B cell (primary cell): Measurements from ENCODE around the gene SMC4. TPM values are rescaled to one million over a fixed set of nuclear protein-coding genes. Genes with fewer than 3 reads are reported as not detected.

Experiments used
- ATAC-seq: fragments of 200-7000 bp; cut with Tn5 transposase; one replicate; pipeline ENCODE4 v1.10.0; 2021; ENCODE audit warnings: low read depth, mild to moderate bottlenecking, moderate number of reproducible peaks, moderate library complexity
- CTCF ChIA-PET: fragments of 350-600 bp; sonication (Branson Sonifier 250); formaldehyde crosslinking; loops from one replicate; lab custom pipeline; 2021; ENCODE audit warnings: antibody characterized with exemption, inconsistent platforms; lab: Charles Lee
- POLR2A ChIA-PET: fragments of 350-600 bp; sonication (Branson Sonifier 250); formaldehyde crosslinking; loops from one replicate; lab custom pipeline; 2021; ENCODE audit warnings: antibody characterized with exemption; lab: Charles Lee
- DNase-seq: peaks from one replicate; pipeline ENCODE4 v3.0.0; 2013
- H2AFZ ChIP-seq: 2 replicates; pipeline ENCODE4 v1.6.1; 2012; ENCODE audit warnings: mild to moderate bottlenecking, low read depth, low read length; ENCODE audit not compliant: insufficient read depth, poor library complexity, severe bottlenecking
- H3K27ac ChIP-seq, 2 donors: 1 replicate in 1 of 2; 2 replicates in 1 of 2; pipeline ENCODE4 v1.5.1; 2012 to 2013; ENCODE audit warnings: low read length in 2 of 2, mild to moderate bottlenecking in 2 of 2, moderate library complexity in 1 of 2
- H3K27me3 ChIP-seq, 4 experiments: fragments of 200-600 bp in 1 of 4; sonication (generic) in 1 of 4; replicated peaks in 1 of 4; 1 replicate in 2 of 4; 2 replicates in 2 of 4; pipeline versions ENCODE4 v1.6.1 to v1.7.0; 2013 to 2016; ENCODE audit warnings: low read length in 3 of 4, mild to moderate bottlenecking in 2 of 4, mixed read lengths in 1 of 4, moderate library complexity in 1 of 4; ENCODE audit not compliant: insufficient read depth in 4 of 4, control insufficient read depth in 3 of 4; ENCODE audit errors: control extremely low read depth in 1 of 4
- H3K36me3 ChIP-seq, 2 experiments: replicated peaks in 1 of 2; 1 replicate in 1 of 2; 2 replicates in 1 of 2; pipeline versions ENCODE4 v1.6.1 to v1.7.1; 2013; ENCODE audit warnings: low read length in 1 of 2; ENCODE audit not compliant: insufficient read depth in 2 of 2, control insufficient read depth in 1 of 2; ENCODE audit errors: control extremely low read depth in 1 of 2, extremely low read depth in 1 of 2
- H3K4me1 ChIP-seq, 2 donors: fragments of 200-600 bp in 1 of 2; sonication (generic) in 1 of 2; 1 replicate in 1 of 2; 2 replicates in 1 of 2; pipeline versions ENCODE4 v1.5.1 to v1.6.1; 2013 to 2017; ENCODE audit warnings: low read length in 2 of 2; ENCODE audit not compliant: control insufficient read depth in 2 of 2, insufficient read depth in 2 of 2
- H3K4me2 ChIP-seq: replicated peaks from 2 replicates; pipeline ENCODE3; 2012; ENCODE audit warnings: mild to moderate bottlenecking, low read depth, low read length; ENCODE audit not compliant: poor library complexity, severe bottlenecking
- H3K4me3 ChIP-seq, 5 experiments: fragments of 200-600 bp in 1 of 5; sonication (generic) in 1 of 5; 1 replicate in 3 of 5; 2 replicates in 2 of 5; pipeline versions ENCODE4 v1.5.1 to v1.7.0; 2011 to 2016; ENCODE audit warnings: low read length in 4 of 5, mild to moderate bottlenecking in 4 of 5, low read depth in 2 of 5, control low read depth in 1 of 5, moderate library complexity in 1 of 5; ENCODE audit not compliant: insufficient read depth in 1 of 5; ENCODE audit errors: control extremely low read depth in 1 of 5, extremely low read depth in 1 of 5
- H3K79me2 ChIP-seq: fragments of 200-600 bp; sonication (generic); one replicate; pipeline ENCODE4 v1.6.0; 2016; ENCODE audit warnings: low read length; ENCODE audit not compliant: control insufficient read depth, insufficient read depth
- H3K9ac ChIP-seq: fragments of 200-600 bp; sonication (generic); 2 replicates; pipeline ENCODE4 v1.6.1; 2017; ENCODE audit warnings: mild to moderate bottlenecking, low read length, moderate library complexity
- H3K9me3 ChIP-seq, 3 donors: one replicate each; pipeline versions ENCODE4 v1.6.1 to v1.7.1; 2013; ENCODE audit warnings: low read length in 2 of 3; ENCODE audit not compliant: control insufficient read depth in 2 of 3, insufficient read depth in 1 of 3; ENCODE audit errors: control extremely low read depth in 1 of 3
- H4K20me1 ChIP-seq: 2 replicates; pipeline ENCODE4 v1.6.0; 2012; ENCODE audit warnings: mild to moderate bottlenecking, low read length; ENCODE audit not compliant: insufficient read depth, control insufficient read depth, poor library complexity, severe bottlenecking
- H3K27ac Mint-ChIP-seq: one replicate; pipeline ENCODE4 v1.8.0; 2021; ENCODE audit warnings: mixed read lengths
- H3K27me3 Mint-ChIP-seq: one replicate; pipeline ENCODE4 v1.8.0; 2021; ENCODE audit warnings: mixed read lengths
- H3K4me1 Mint-ChIP-seq: one replicate; pipeline ENCODE4 v1.8.0; 2021; ENCODE audit warnings: mixed read lengths
- H3K4me3 Mint-ChIP-seq: one replicate; pipeline ENCODE4 v1.8.0; 2021; ENCODE audit warnings: mixed read lengths
- H3K9me3 Mint-ChIP-seq: one replicate; pipeline ENCODE4 v1.8.0; 2022; ENCODE audit warnings: mixed read lengths; ENCODE audit not compliant: insufficient read depth
- EZH2 ChIP-seq: IDR thresholded peaks from 2 replicates; pipeline ENCODE4 v1.6.1; 2012; ENCODE audit warnings: borderline replicate concordance, low read depth, mild to moderate bottlenecking, moderate library complexity, low read length; ENCODE audit not compliant: insufficient read depth, poor library complexity, severe bottlenecking
- WGBS: methylation state at CpG from one replicate; pipeline ENCODE4 v1.1.5; 2013; ENCODE audit warnings: missing lambda C conversion rate; ENCODE audit not compliant: insufficient coverage; 5-methylcytosine and 5-hydroxymethylcytosine counted together
- intact Hi-C: fragments of 100-400 bp; cut with micrococcal nuclease; formaldehyde crosslinking; loops from one replicate; pipeline ENCODE4 v1.10.0; 2022
- polyA plus RNA-seq: library from polyadenylated mRNA; depleted of rRNA; stranded (reverse); fragments of >200 nt; gene quantifications from 2 replicates; pipeline ENCODE4 v1.2.3, GENCODE V29; 2012
- total RNA-seq, 2 donors: library from RNA; stranded (reverse); fragments of 120-200 nt in 1 of 2; gene quantifications; 1 replicate in 1 of 2; 2 replicates in 1 of 2; pipeline versions ENCODE4 v1.2.3 to v1.2.4, GENCODE V29; 2013 to 2022
- TF ChIP-seq, protein P1 (sequence below): fragments of 200-600 bp; IDR thresholded peaks from one replicate; pipeline ENCODE4 v1.8.0; 2022; ENCODE audit warnings: antibody characterized with exemption, mild to moderate bottlenecking

The SMC4 gene
- total and polyA plus RNA-seq, 2 donors (not counting 1 experiment from before 2014, with no cell fraction given) = 12.4 to 55.1 TPM

DNA sequence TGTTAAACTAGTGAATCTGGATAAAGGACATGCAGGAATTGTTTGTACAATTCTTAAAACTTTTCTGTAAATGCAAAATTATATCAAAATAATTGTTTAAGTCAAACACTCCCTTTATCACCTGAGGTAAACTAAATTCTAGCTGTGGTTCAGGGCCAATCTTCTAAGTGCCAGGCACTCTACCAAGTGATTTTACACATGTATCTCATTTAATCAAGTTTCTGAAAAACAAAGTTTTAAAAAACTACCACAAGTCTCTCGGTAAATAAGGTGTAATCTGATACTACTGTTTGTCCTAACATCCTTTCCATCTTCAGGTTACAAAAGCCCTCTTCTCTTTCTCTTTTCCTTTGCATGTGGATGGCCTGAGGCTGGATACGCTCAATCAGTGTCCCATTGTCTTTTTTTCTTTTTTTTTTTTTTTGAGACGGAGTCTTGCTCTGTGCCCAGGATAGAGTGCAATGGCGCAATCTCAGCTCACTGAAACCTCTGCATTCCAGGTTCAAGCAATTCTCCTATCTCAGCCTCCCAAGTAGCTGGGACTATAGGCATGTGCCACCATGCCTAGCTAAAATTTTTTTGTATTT is 19.7 kb upstream of the SMC4 start:
- ATAC-seq (no peak), DNase-seq (no peak)
- Histone ChIP-seq H4K20me1 (no peaks in the 10 kb centered on the region), H3K9ac (no peak overlapping the region), H3K4me2 (no peak overlapping the region), H3K79me2 (peaks cover 3% of the 10 kb centered on the region), H3K27me3 (no peaks in the 10 kb centered on the region), H3K9me3 (no peaks in the 10 kb centered on the region), H3K4me1 (no peaks in the 10 kb centered on the region), H3K4me3 (no peak overlapping the region), H3K27ac (no peak overlapping the region), H3K36me3 (peaks cover 7 to 14% of the 10 kb centered on the region in 2 experiments), H2AFZ (no peak overlapping the region)
- ChIA-PET CTCF (no interaction called here), POLR2A (no interaction called here)
- Mint-ChIP-seq H3K27ac (no peak overlapping the region), H3K9me3 (no peaks in the 10 kb centered on the region), H3K27me3 (no peaks in the 10 kb centered on the region), H3K4me3 (no peak overlapping the region), H3K4me1 (no peaks in the 10 kb centered on the region)
- intact Hi-C loops = no loop called here
- TF ChIP-seq, protein P1, sequence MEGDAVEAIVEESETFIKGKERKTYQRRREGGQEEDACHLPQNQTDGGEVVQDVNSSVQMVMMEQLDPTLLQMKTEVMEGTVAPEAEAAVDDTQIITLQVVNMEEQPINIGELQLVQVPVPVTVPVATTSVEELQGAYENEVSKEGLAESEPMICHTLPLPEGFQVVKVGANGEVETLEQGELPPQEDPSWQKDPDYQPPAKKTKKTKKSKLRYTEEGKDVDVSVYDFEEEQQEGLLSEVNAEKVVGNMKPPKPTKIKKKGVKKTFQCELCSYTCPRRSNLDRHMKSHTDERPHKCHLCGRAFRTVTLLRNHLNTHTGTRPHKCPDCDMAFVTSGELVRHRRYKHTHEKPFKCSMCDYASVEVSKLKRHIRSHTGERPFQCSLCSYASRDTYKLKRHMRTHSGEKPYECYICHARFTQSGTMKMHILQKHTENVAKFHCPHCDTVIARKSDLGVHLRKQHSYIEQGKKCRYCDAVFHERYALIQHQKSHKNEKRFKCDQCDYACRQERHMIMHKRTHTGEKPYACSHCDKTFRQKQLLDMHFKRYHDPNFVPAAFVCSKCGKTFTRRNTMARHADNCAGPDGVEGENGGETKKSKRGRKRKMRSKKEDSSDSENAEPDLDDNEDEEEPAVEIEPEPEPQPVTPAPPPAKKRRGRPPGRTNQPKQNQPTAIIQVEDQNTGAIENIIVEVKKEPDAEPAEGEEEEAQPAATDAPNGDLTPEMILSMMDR = no peak
- no peak for TF ChIP-seq EZH2
- no CpG with 5 or more reads among the region's 4 CpGs for WGBS

DNA sequence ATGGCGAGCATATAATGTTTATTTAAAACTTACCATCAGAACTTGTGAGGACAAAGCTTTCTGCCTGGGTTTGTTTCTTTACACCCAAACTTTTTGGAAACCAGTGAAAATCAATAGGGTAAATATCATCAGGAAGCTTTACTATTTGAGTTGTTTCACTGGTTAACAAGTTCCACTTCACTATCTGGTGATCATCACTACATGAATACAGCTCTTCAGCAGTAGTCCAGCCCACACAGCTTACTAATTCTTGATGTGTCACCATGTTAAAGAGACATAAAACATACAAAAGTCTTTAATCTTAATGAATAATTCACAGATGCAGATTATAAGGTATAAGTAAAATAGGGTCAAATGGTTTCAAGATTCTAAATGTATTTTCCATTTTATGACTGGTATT is 18.0 kb upstream of the SMC4 start:
- H3K9ac ChIP-seq = no peak overlapping the region
- no peak overlapping the region for H3K4me3 ChIP-seq
- ATAC-seq (no peak), DNase-seq (no peak)
- H3K79me2 ChIP-seq = peaks cover 7% of the 10 kb centered on the region
- no peaks in the 10 kb centered on the region for H3K27me3 ChIP-seq
- ChIA-PET POLR2A (no interaction called here), CTCF (no interaction called here)
- H4K20me1 ChIP-seq = no peaks in the 10 kb centered on the region
- Mint-ChIP-seq H3K27me3 (no peaks in the 10 kb centered on the region), H3K27ac (no peak overlapping the region), H3K9me3 (no peaks in the 10 kb centered on the region), H3K4me1 (no peaks in the 10 kb centered on the region), H3K4me3 (no peak overlapping the region)
- WGBS = no CpG with 5 or more reads among the region's 1 CpG
- no peak for TF ChIP-seq EZH2
- TF ChIP-seq, protein P1 = no peak
- H3K27ac ChIP-seq = no peak overlapping the region
- H3K4me2 ChIP-seq = no peak overlapping the region
- peaks cover 4% of the 10 kb centered on the region in 2 experiments for H3K36me3 ChIP-seq
- no peaks in the 10 kb centered on the region for H3K9me3 ChIP-seq
- no peaks in the 10 kb centered on the region for H3K4me1 ChIP-seq
- intact Hi-C loops = no loop called here
- no peak overlapping the region for H2AFZ ChIP-seq
